ENCODE data around the gene UGT1A8. TPM values are rescaled to one million over a fixed set of nuclear protein-coding genes. Genes with fewer than 3 reads are reported as not detected.

Gene UGT1A8
- total RNA-seq, 1 donor from 2014 or later = under 0.01 TPM

DNA sequence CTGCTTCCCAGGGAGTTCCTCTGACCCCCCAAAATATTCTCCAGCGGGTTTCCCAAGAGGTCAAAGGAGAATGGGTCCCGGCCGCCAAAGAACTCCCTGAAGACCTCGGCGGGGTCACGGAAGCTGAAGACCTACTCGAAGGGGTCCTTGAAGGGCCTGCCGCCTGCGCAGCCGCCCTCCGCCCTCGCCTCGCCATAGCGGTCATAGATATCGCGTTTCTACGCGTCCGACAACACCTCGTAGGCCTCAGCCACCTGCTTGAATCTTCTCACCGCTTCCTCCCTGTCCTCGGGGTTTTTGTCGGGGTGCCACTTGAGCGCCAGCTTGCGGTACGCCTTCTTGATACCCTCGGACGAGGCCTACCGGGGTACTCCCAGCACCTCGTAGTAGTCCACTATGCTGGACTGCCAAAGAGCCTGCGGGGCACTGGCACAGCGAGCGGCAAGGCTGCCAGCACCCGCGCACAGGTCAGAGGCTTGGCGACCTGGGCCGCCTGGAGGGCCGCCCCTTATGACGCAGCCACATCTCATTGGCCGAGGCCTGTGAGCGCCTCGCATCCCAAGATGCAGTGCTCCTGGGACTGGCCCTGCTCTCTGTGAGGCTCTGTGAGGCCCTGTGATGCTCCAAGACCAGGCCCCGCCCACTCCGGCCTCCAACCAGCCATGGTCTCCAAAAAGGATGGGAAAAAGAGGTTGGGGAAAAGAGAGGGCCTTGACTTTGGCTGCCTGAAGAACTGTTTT is 137.6 kb downstream of the UGT1A8 start:
- no peak for TF ChIP-seq CTCF (IDR thresholded peaks at IDR 0.05; ENCODE audit: insufficient read depth, low read length, severe bottlenecking)
- Histone ChIP-seq H3K36me3 (ENCODE audit: control insufficient read depth, insufficient read depth, low read length) (peaks cover 5% of the 10 kb centered on the region), H3K27me3 (ENCODE audit: control insufficient read depth, insufficient read depth, low read length) (no peaks in the 10 kb centered on the region), H3K4me3 (ENCODE audit: low read depth, low read length) (no peak overlapping the region)
- FAIRE-seq (no peak), DNase-seq (ENCODE audit: low read depth) (no peak)

GRCh38 chr2:233756429-233757081 is 139.1 kb downstream of the UGT1A8 start:
- FAIRE-seq = no peak

GRCh38 chr2:233758141-233758540 is 140.7 kb downstream of the UGT1A8 start:
- Histone ChIP-seq H3K27me3 (ENCODE audit: control insufficient read depth, insufficient read depth, low read length) (no peaks in the 10 kb centered on the region), H3K4me3 (ENCODE audit: low read depth, low read length) (no peak overlapping the region), H3K36me3 (ENCODE audit: control insufficient read depth, insufficient read depth, low read length) (peaks cover 5% of the 10 kb centered on the region)
- DNase-seq (ENCODE audit: low read depth) (no peak), FAIRE-seq (no peak)
- no peak for TF ChIP-seq CTCF (IDR thresholded peaks at IDR 0.05; ENCODE audit: insufficient read depth, low read length, severe bottlenecking)

More at GRCh38 chr2:233756429-233757081, 139.1 kb downstream of the UGT1A8 start:
- no peaks in the 10 kb centered on the region for H3K27me3 ChIP-seq (ENCODE audit: control insufficient read depth, insufficient read depth, low read length)
- no peak for TF ChIP-seq CTCF (IDR thresholded peaks at IDR 0.05; ENCODE audit: insufficient read depth, low read length, severe bottlenecking)
- no peak for DNase-seq (ENCODE audit: low read depth)
- no peak overlapping the region for H3K4me3 ChIP-seq (ENCODE audit: low read depth, low read length)
- H3K36me3 ChIP-seq (ENCODE audit: control insufficient read depth, insufficient read depth, low read length) = peaks cover 5% of the 10 kb centered on the region

DNA sequence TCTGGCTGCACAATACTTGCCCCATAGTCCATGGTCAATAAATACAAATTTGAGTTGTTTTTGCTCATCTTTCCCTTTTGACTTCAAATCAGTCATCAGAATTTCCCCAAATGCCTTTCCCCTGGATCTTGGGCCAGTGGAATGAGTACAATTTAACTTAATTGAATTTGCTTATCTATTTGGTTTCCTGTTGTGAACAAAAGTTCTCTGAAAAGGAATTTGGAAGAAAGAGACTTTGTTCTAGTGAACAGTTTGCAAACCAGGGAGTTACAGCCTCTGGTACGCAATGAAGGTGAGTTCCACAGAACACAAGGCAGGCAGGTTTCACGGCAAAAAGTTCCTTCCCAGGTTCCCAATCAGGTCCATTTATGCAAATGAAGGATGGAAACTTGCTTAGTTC is 141.4 kb downstream of the UGT1A8 start:
- Histone ChIP-seq H3K36me3 (ENCODE audit: control insufficient read depth, insufficient read depth, low read length) (peaks cover 5% of the 10 kb centered on the region), H3K27me3 (ENCODE audit: control insufficient read depth, insufficient read depth, low read length) (no peaks in the 10 kb centered on the region), H3K4me3 (ENCODE audit: low read depth, low read length) (no peak overlapping the region)
- FAIRE-seq = no peak
- no peak for DNase-seq (ENCODE audit: low read depth)
- no peak for TF ChIP-seq CTCF (IDR thresholded peaks at IDR 0.05; ENCODE audit: insufficient read depth, low read length, severe bottlenecking)

GRCh38 chr2:233760043-233760442 is 142.6 kb downstream of the UGT1A8 start, which contains the start of gene UGT1A1:
Gene UGT1A1 (plus strand): TSS chr2:233760270. CDS start chr2:233760288, 18 bp downstream.
- peaks cover 6% of the 10 kb centered on the region for H3K36me3 ChIP-seq (ENCODE audit: control insufficient read depth, insufficient read depth, low read length)
- no peak for FAIRE-seq
- no peak for TF ChIP-seq CTCF (IDR thresholded peaks at IDR 0.05; ENCODE audit: insufficient read depth, low read length, severe bottlenecking)
- DNase-seq (ENCODE audit: low read depth) = no peak
- H3K4me3 ChIP-seq (ENCODE audit: low read depth, low read length) = no peak within 1 kb of the TSS
- no peaks in the 10 kb centered on the region for H3K27me3 ChIP-seq (ENCODE audit: control insufficient read depth, insufficient read depth, low read length)
